Measurements from ENCODE around the gene DNAJB14. TPM values are rescaled to one million over a fixed set of nuclear protein-coding genes. Genes with fewer than 3 reads are reported as not detected.

Gene DNAJB14
- total RNA-seq = 32.1 and 32.9 TPM in 2 replicates

DNA sequence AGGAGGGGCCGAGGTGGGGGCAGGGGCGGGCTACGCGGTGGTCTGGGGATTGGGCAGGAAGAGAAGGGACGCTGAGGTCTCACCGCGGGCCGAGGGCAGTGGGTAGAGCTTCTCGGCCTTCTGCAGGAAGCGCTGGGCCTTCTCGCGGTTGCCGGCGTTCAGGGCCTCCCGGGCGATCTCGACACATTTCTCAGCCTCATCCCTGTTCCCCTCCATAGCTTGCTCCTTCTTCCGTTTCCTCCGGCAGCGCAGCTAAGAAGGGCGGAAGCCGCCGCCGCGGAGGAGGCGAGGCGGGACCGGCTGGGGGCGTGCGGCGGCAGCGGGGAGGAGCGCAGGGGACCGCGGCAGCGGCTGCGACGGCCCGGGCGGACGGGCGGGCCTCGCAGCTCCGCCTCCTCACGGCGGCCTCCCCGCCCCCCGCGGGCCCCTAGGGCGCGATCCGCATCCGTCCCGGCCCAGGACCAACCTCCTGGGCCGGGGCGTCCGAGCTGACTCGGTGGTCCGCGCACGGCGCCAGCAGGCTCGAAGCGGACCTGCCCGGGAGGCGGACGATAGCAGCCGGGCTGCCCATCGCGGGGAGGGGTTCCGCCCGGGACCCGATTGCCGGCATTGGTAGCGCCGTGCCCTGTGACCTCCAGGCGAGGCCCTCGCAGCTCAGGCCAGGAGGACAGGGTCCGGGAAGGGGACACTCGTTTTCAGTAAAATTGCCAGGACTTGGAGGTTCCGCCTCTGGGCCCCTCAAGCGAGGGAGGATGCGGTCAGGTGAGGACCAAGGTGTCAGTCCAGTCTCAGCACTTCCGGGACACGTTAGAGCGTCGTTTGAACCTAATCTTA, at the start of gene DNAJB14:
TSS of gene DNAJB14 (minus strand) at position 263 of the 834 bp plus-strand sequence. CDS start at position 216, 47 bp downstream.
- no peaks in the 10 kb centered on the region for H3K27me3 ChIP-seq (ENCODE audit: control insufficient read depth, insufficient read depth, low read length)
- peak; percentile 60 for DNase-seq (ENCODE audit: low read depth)
- H3K36me3 ChIP-seq (ENCODE audit: control insufficient read depth, insufficient read depth, low read length) = peaks cover 2% of the 10 kb centered on the region
- H3K4me3 ChIP-seq (ENCODE audit: low read depth, low read length) = peak within 1 kb of the TSS; percentile 91
- no peak for FAIRE-seq
- TF ChIP-seq, protein P1, sequence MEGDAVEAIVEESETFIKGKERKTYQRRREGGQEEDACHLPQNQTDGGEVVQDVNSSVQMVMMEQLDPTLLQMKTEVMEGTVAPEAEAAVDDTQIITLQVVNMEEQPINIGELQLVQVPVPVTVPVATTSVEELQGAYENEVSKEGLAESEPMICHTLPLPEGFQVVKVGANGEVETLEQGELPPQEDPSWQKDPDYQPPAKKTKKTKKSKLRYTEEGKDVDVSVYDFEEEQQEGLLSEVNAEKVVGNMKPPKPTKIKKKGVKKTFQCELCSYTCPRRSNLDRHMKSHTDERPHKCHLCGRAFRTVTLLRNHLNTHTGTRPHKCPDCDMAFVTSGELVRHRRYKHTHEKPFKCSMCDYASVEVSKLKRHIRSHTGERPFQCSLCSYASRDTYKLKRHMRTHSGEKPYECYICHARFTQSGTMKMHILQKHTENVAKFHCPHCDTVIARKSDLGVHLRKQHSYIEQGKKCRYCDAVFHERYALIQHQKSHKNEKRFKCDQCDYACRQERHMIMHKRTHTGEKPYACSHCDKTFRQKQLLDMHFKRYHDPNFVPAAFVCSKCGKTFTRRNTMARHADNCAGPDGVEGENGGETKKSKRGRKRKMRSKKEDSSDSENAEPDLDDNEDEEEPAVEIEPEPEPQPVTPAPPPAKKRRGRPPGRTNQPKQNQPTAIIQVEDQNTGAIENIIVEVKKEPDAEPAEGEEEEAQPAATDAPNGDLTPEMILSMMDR (IDR thresholded peaks at IDR 0.05; ENCODE audit: insufficient read depth, low read length, severe bottlenecking) = no peak

DNA sequence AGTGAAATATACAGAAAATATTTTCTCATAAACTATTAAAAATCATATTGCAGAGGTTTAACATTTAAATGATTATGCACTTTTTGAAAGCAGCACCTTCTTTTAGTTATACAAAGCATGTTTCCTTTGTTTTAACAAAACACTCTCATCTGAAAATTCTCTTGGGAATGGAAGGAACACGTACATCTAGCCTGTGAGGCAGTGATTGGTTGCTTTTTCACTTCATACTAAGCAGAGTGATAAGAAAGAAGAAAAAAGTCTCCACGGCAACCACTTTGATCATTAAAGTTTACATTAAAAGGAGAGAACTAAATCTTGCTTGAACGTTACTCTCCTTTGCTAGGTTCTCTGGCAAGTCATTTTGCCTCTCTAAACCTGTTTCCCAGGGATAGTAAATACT, 45.3 kb upstream of the DNAJB14 start:
- no peak for FAIRE-seq
- TF ChIP-seq, protein P1 (IDR thresholded peaks at IDR 0.05; ENCODE audit: insufficient read depth, low read length, severe bottlenecking) = no peak
- no peaks in the 10 kb centered on the region for H3K27me3 ChIP-seq (ENCODE audit: control insufficient read depth, insufficient read depth, low read length)
- no peaks in the 10 kb centered on the region for H3K36me3 ChIP-seq (ENCODE audit: control insufficient read depth, insufficient read depth, low read length)
- no peak overlapping the region for H3K4me3 ChIP-seq (ENCODE audit: low read depth, low read length)
- no peak for DNase-seq (ENCODE audit: low read depth)

DNA sequence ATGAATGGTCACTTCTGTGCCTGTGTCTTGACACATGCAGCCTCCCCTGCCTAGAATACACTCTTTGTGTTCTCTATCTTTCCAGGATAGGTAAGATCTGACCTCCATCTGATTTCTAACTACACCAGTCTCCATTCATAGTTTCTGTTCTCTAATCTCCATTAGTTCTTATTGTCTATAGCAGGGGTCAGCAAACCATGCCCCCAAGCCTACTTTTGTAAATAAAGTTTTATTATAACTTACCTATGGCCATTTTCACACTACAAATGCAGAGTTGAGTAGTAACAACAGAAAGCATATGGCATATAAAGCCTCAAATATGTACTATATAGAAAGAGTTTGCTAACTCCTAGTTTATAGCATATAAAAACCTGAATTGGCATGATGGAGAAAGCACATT, 41.3 kb upstream of the DNAJB14 start:
- no peaks in the 10 kb centered on the region for H3K36me3 ChIP-seq (ENCODE audit: control insufficient read depth, insufficient read depth, low read length)
- no peak overlapping the region for H3K4me3 ChIP-seq (ENCODE audit: low read depth, low read length)
- FAIRE-seq (no peak), DNase-seq (ENCODE audit: low read depth) (no peak)
- H3K27me3 ChIP-seq (ENCODE audit: control insufficient read depth, insufficient read depth, low read length) = no peaks in the 10 kb centered on the region
- TF ChIP-seq, protein P1 (IDR thresholded peaks at IDR 0.05; ENCODE audit: insufficient read depth, low read length, severe bottlenecking) = no peak

- Histone ChIP-seq H3K27me3 (ENCODE audit: control insufficient read depth, insufficient read depth, low read length) (no peaks in the 10 kb centered on the region), H3K4me3 (ENCODE audit: low read depth, low read length) (no peak overlapping the region), H3K36me3 (ENCODE audit: control insufficient read depth, insufficient read depth, low read length) (no peaks in the 10 kb centered on the region)
- TF ChIP-seq, protein P1 (IDR thresholded peaks at IDR 0.05; ENCODE audit: insufficient read depth, low read length, severe bottlenecking) = no peak
- no peak for DNase-seq (ENCODE audit: low read depth)
- FAIRE-seq = no peak
Measured at GRCh38 chr4:99986792-99987191, 40.4 kb upstream of the DNAJB14 start.

GRCh38 chr4:99983289-99983943, 37.0 kb upstream of the DNAJB14 start:
- no peaks in the 10 kb centered on the region for H3K27me3 ChIP-seq (ENCODE audit: control insufficient read depth, insufficient read depth, low read length)
- H3K36me3 ChIP-seq (ENCODE audit: control insufficient read depth, insufficient read depth, low read length) = no peaks in the 10 kb centered on the region
- DNase-seq (ENCODE audit: low read depth) (no peak), FAIRE-seq (no peak)
- no peak overlapping the region for H3K4me3 ChIP-seq (ENCODE audit: low read depth, low read length)
- TF ChIP-seq, protein P1 (IDR thresholded peaks at IDR 0.05; ENCODE audit: insufficient read depth, low read length, severe bottlenecking) = no peak

Data from bronchial epithelial cell (primary cell).